KOPT-K1 (cell line): ENCODE data around the gene ABI3BP.
"Not testable (repeated sequence)": the region's sequence is repeated elsewhere in the genome, so short reads cannot be mapped to it uniquely, and the experiment has no call there.

ENCODE experiments used
- H3K27ac ChIP-seq: fragments of 200-600 bp; sonication (generic); 2 replicates; pipeline ENCODE4 v1.5.1; 2016; ENCODE audit warnings: antibody characterized with exemption, mild to moderate bottlenecking, low read depth, low read length; ENCODE audit not compliant: poor library complexity, severe bottlenecking
- H3K36me3 ChIP-seq: fragments of 200-600 bp; sonication (generic); 2 replicates; pipeline ENCODE4 v1.5.1; 2017; ENCODE audit warnings: antibody characterized with exemption, mild to moderate bottlenecking, low read length, moderate library complexity; ENCODE audit not compliant: insufficient read depth
- H3K9me3 ChIP-seq: fragments of 200-600 bp; sonication (generic); 2 replicates; pipeline ENCODE4 v1.5.1; 2017; ENCODE audit warnings: antibody characterized with exemption, low read length, mild to moderate bottlenecking; ENCODE audit not compliant: insufficient read depth, poor library complexity, severe bottlenecking

Gene ABI3BP

DNA sequence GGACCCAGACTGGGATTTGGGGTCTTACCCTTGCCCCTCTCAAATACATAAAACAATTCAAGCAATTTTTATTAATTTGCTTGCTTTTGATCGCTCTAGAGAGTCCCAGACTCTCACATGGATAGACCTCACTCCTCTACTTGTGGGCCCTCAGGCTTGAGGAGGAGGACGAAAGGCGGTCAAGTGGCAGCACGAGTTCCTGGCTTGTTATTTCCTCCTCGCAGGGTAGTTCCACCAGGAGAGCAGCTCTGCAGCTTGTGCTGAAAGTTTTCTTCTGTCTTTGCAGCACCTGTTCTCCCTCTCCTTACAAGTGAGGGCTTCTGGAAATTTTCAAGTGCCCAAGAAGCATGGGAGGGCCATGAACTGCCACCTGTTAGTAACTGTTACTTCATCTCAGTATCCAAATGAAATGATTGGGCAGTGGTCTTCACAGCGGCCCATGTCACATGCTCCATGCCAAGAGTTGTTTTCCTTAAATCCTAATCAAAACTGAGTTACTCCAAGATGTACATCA lies 22.7 kb downstream of the ABI3BP start:
- Histone ChIP-seq H3K27ac (no peak overlapping the region), H3K9me3 (no peaks in the 10 kb centered on the region), H3K36me3 (no peaks in the 10 kb centered on the region)

DNA sequence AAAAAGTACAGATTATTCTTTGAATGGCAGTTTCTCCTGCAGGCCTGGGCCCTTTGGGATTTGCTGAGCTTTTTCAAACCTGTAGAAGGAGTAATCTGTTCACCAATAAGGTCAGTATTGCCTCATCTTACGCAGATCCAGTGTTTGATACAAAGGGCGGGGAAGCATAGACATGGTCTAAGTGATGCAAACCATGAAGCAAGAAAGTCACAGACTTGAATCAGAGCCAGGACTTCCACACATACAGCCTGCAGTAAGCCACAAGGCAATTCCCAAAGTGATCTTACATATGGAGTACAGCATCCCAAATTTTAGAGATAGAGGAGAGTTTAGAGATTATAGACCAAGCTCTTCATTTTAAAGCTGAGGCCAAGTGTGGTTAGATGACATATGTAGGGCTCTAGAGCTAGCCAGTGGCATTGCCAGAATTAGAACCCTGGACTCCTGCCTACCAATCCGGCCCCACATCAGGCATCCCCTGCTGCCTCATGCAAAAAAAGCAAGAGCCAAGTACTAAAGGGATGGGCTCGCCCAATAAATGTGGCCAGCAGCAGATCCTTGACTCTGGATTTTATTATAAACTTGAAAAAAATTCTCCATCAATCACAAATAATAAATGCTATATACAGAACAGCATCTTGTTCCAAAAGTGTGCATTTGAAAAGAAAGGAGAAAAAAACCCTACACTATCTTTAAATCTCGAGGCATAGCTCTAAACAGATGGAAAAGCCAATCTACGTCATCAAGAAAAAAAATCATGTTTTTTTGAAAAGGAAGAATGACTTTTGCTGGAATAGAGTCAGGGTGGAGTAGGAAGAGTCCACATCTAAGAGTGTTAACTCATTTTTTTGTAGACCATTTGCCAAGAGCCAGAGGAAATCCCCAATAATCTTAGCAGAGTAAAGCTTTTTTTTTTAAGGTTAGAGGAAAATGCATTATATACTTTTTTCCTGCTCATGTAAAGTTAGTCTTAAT lies 24.0 kb downstream of the ABI3BP start:
- no peaks in the 10 kb centered on the region for H3K9me3 ChIP-seq
- H3K36me3 ChIP-seq = no peaks in the 10 kb centered on the region
- H3K27ac ChIP-seq = no peak overlapping the region

DNA sequence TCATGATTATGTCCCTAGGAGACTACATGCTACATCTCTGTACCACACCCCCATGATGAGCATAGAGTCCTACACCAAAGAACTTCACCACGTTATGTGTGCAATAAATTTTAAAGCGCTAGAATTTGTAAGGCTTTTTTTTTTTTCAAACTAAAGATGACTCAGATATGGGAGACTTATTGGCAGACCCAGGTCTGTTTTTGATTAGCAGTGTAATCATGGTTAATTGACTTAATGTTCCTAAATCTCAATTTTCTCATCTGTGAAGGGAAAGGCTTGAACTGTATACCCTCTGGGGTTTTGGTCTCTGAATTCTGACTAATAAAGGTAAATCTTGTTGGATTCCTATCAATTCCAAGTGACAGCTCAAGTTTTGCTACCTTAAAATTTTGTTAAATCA lies 26.4 kb downstream of the ABI3BP start:
- no peaks in the 10 kb centered on the region for H3K9me3 ChIP-seq
- no peaks in the 10 kb centered on the region for H3K36me3 ChIP-seq
- H3K27ac ChIP-seq = no peak overlapping the region

DNA sequence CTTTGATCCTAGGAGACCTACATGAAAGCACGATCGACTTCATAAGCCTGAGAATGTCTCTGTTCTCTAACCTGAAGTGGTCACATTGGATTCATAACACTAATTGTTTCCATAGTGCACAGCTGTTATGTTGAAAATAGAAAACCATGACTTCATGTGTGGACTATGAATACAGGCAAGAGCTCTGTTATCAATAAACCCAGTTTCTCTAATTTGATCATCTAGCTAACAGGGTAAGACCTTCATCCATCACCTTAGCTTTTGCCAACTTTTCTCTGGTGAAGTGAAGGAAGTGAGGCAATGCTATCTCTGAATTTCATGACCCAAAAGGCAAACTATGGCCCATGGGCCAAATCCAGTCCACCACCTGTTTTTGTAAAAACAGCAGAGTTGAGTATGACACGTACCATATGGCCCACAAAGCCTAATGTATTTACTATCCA lies 27.2 kb downstream of the ABI3BP start:
- Histone ChIP-seq H3K27ac (no peak overlapping the region), H3K36me3 (no peaks in the 10 kb centered on the region), H3K9me3 (no peaks in the 10 kb centered on the region)

DNA sequence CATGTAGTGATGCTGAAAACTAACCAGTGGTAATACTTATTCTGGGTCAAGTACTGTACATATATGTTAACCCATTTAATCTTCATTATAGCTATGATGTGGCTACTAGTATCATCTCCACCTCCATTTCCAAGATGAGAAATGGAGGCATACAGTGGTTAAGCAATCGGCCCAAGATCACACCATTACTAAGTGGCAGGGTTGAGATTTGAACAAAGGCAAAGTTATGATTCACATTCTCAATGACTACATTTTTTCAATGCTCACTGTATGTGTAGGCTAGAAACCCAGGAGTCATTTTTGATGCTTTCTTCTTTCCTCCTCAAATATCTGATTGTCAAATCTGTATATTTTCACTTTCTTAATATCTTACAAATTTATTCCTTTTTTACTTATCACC lies 30.2 kb downstream of the ABI3BP start:
- Histone ChIP-seq H3K27ac (no peak overlapping the region), H3K9me3 (no peaks in the 10 kb centered on the region), H3K36me3 (no peaks in the 10 kb centered on the region)

DNA sequence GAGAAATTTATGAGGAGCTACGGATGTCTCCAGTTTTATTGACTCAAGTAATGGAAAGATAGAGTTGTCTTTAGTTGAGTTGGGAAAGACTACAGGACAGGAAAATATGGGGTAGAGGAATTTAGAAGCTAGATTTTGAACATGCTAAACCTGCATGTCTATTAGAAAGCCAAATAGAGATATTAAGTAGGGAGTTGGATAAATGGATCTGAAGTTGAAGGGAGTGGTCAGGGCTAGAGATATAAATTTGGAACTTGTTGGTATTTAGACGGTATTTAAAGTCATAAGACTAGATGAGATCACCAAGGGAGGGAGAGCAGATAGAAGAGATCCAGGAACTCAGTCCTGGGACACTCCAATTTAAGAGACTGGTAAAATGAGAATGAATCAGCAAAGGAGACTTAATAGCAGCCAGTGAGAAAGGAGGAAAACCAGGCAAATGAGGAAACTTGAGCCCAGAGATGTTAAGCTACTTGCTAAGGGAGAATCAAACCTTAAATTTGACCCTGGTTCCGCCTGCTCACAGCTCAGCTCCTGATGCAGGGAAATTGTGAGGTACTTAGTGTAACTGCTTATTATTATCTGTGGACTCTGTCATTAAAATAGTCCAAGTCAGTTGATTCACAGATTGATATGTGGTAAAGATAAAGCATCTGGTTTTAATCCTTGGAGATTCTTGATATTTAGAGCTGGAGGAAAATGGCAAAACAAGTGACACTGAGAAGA lies 35.8 kb downstream of the ABI3BP start:
- H3K9me3 ChIP-seq = no peaks in the 10 kb centered on the region
- H3K27ac ChIP-seq = no peak overlapping the region
- no peaks in the 10 kb centered on the region for H3K36me3 ChIP-seq

DNA sequence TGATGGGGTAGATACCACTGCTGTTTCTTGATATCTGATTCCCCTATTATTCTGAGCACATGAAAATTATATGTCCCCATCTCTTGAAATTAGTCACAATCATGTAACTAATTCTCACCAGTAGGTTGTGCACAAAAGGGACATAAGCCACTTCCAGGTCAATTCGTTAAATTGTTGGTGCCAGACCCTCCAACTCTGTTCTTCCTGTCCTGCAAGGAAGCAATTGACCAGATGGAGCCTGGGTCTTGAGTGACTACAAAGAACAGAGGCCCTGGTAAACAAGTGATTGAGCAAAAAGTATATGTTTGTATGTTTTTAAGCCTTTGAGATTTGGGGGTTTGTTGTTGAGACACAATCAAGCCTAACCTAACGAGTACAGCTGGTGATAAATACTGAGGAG lies 36.9 kb downstream of the ABI3BP start:
- H3K9me3 ChIP-seq = no peaks in the 10 kb centered on the region
- no peak overlapping the region for H3K27ac ChIP-seq

DNA sequence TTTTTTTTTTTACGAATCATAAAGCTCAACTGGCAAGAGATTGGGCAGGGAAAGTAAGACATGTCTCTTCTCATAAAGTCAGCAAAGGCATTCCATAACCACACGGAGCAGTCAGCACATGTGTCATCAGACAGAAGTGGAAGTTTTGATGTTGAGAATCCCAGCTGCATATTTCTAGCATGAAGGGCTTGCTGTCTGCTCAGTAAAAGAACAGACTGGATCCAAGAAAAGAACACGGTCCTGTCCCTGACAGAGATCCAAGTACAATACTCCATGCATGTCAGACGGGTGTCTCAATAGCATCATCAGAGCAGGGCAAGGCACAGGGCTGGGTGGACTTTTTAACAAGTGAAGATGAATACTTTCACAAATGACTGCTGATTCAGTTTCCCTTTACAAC lies 38.2 kb downstream of the ABI3BP start:
- H3K9me3 ChIP-seq = no peaks in the 10 kb centered on the region
- H3K27ac ChIP-seq = no peak overlapping the region
- H3K36me3 ChIP-seq = no peaks in the 10 kb centered on the region

More for the DNA sequence above, 36.9 kb downstream of the ABI3BP start:
- no peaks in the 10 kb centered on the region for H3K36me3 ChIP-seq

DNA sequence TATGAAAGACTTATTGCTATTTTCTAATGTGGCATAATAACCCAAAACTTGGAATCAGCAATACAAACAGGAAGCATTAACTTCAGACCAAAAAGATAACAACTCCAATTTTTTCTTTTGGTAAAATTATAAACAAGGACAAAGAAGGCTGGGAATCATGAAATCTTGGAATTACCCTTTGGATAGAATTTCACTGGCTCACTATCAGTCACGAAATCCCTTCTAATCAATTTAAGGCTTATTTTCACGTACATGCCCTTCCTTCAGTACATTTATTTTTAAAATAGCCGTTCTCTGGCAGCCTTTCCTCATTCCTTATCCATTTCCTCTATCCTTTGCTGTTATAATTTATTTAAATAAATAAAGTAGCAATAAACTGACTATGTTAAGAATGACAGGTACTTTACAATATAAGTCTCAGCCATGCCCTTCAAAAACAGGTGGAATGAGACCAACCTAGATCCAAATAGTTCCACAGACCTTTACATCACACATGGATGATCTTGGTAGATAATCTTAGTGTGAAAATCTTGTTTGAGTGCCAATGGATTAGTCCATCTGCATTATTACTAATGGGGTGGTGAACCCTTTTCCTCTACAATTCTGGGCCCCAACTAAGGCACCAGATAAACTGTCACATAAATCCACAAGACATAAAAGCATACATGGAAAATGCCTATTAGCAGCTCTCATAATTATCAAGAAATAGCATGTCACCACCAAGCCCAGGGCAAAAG lies 38.9 kb downstream of the ABI3BP start:
- Histone ChIP-seq H3K9me3 (no peaks in the 10 kb centered on the region), H3K27ac (no peak overlapping the region), H3K36me3 (no peaks in the 10 kb centered on the region)

DNA sequence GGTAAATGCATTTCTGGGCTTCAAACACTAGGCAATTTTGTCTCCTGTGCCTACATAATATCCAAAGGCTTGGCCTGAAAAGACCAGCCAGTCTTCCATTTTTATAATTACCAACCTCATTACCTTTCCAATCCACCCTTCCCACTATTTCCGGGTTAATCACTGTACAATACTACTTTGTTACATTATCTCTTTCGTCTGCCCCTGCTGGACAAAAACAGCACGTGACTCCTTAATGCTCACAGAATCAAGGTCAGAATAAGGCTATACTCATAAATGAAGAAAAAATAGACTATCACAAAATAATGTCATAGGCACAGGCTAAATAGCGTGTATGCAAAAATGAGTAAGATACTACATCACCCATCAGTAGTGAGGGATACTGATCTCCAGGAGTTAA lies 40.1 kb downstream of the ABI3BP start:
- Histone ChIP-seq H3K9me3 (no peaks in the 10 kb centered on the region), H3K36me3 (no peaks in the 10 kb centered on the region)

DNA sequence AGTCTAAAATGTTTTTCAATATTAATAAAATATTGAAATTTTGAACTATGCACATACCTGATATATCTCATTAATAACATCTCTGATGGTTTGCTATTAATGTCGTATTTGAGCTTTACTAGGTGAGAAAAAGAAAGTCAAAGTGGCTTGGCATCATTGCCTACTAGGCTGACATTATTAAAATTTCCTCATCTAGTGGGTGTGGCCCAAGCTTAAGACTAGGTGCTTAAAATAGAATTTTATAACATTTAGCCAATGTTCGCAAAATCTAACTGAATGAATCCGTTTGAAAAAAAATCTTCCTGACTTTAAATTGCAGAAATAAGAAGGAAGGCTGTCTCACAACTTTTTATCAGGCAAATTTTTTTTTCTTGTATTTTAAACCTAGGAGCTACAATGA lies 46.1 kb downstream of the ABI3BP start:
- Histone ChIP-seq H3K27ac (no peak overlapping the region), H3K36me3 (no peaks in the 10 kb centered on the region), H3K9me3 (no peaks in the 10 kb centered on the region)

More for the DNA sequence above, 40.1 kb downstream of the ABI3BP start:
- no peak overlapping the region for H3K27ac ChIP-seq

DNA sequence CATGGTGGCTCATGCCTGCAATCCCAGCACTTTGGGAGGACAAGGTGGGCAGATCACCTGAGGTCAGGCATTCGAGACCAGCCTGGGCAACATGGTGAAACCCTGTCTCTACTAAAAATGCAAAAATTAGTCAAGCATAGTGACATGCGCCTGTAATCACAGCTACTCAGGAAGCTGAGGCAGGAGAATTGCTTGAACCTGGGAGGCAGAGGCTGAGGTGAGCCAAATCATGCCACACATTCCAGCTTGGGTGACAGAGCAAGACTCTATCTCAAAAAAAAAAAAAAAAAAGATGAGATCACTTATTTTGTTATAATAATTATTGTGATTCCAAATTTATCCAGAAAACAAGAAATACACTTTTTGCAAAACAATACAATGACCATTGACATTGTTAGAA lies 47.1 kb downstream of the ABI3BP start:
- not testable (repeated sequence) for H3K9me3 ChIP-seq, H3K36me3 ChIP-seq, H3K27ac ChIP-seq

DNA sequence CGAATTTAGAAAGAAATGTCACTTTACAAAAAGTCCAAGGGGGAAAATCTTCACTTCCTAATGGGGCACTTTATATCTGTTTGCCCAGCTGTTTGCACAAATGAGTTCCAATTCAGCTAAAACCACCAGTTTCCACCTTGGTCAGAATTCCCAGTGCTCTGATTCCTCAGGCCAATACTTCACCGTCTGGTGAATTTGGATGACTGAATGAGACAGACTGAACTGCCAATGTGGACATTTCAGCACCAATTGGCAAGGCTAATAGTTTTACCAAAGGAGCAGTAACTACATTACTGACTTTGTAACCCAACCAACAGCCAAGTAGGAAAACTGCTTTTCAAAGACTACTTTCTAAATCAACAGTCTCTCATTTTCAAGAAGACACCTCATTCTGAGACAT lies 51.8 kb downstream of the ABI3BP start:
- Histone ChIP-seq H3K36me3 (no peaks in the 10 kb centered on the region), H3K9me3 (no peaks in the 10 kb centered on the region), H3K27ac (no peak overlapping the region)

DNA sequence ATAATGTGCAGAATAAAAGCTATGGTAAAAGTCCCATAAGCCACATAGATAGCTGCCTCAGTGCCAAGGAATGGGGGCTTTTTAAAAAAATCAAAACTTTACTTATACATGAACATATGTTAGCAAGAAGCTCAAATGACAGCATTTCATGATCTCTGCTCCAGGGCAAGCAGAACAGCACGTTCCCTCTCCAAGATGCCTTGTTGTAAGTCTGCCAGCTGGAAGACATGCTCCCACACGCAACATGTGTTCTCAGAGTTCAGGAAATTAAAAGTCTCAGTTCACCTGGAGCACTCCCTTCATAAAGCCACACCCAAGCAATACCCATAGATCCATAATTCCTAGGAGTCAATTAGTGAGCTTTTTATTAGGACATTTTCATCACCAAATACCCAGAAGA lies 52.2 kb downstream of the ABI3BP start:
- Histone ChIP-seq H3K36me3 (no peaks in the 10 kb centered on the region), H3K9me3 (no peaks in the 10 kb centered on the region), H3K27ac (no peak overlapping the region)

DNA sequence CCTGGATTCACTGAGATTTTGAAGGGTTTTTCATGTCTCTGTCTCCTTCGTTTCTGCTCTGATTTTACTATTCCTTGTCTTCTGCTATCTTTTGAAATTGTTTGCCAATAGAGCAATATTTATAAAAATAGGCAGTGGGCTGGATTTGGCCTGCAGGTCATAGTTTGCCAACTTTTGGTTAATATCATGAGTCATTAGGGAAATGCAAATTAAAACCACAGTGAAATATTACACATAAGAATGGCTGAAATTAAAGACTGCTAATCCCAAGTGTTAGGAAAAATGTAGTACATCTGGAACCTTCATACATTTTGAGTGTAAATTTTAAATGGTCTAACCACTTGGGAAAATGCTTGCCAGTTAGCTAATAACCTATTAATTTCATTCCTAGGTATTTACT lies 56.3 kb downstream of the ABI3BP start:
- H3K36me3 ChIP-seq = no peaks in the 10 kb centered on the region
- no peak overlapping the region for H3K27ac ChIP-seq
- H3K9me3 ChIP-seq = no peaks in the 10 kb centered on the region
